SHP77 treated with DMSO at 0.1 percent for 48 hours (cell line): ENCODE data around the gene MEGF8.

Experiments
- DNase-seq: peaks from one replicate; lab custom pipeline; 2025; lab: John Stamatoyannopoulos, UW

The MEGF8 gene

GRCh38 chr19:42419309-42419708, 93.9 kb downstream of the MEGF8 start:
- no peak for DNase-seq

- DNase-seq = peak; percentile 34
Observed at GRCh38 chr19:42420055-42420544, 94.7 kb downstream of the MEGF8 start.

- no peak for DNase-seq
Observed at GRCh38 chr19:42421101-42421500, 95.7 kb downstream of the MEGF8 start.

- no peak for DNase-seq
Observed at GRCh38 chr19:42421591-42422031, 96.2 kb downstream of the MEGF8 start.

- DNase-seq = no peak
Observed at GRCh38 chr19:42422092-42422900, 96.9 kb downstream of the MEGF8 start.

- DNase-seq = no peak
Observed at GRCh38 chr19:42422901-42423461, 97.5 kb downstream of the MEGF8 start.

- peak; percentile 80 for DNase-seq
Observed at GRCh38 chr19:42423462-42424344, 98.3 kb downstream of the MEGF8 start.

- no peak for DNase-seq
Observed at GRCh38 chr19:42424345-42424707, 98.9 kb downstream of the MEGF8 start.

- no peak for DNase-seq
Observed at GRCh38 chr19:42424712-42425131, 99.3 kb downstream of the MEGF8 start.

GRCh38 chr19:42426643-42427042, 101.2 kb downstream of the MEGF8 start:
- DNase-seq = no peak

- no peak for DNase-seq
Observed at GRCh38 chr19:42427313-42427712, 101.9 kb downstream of the MEGF8 start, which contains the start of gene LIPE. LIPE (minus strand) TSS chr19:42427388; CDS start chr19:42427149, 239 bp downstream.
